GM12872 (cell line): ENCODE data around the gene ULK2.

ENCODE experiments used
- CTCF ChIP-seq: IDR thresholded peaks from 3 replicates; pipeline ENCODE4 v1.5.1; 2011; ENCODE audit warnings: low read depth, mild to moderate bottlenecking, low read length, moderate library complexity; ENCODE audit not compliant: insufficient read depth

Gene ULK2

GRCh38 chr17:19747829-19748806 lies 119.6 kb downstream of the ULK2 start, which contains the start of gene ALDH3A1:
TSS of gene ALDH3A1 (minus strand) at chr17:19748298. CDS start at chr17:19745129, 3,169 bp downstream.
- no peak for TF ChIP-seq CTCF

GRCh38 chr17:19747159-19747719 lies 120.5 kb downstream of the ULK2 start:
- no peak for TF ChIP-seq CTCF

- no peak for TF ChIP-seq CTCF
Observed at GRCh38 chr17:19746517-19746916, 121.2 kb downstream of the ULK2 start.

GRCh38 chr17:19744922-19745757 lies 122.6 kb downstream of the ULK2 start:
- TF ChIP-seq CTCF = peak; percentile 96

GRCh38 chr17:19744492-19744891 lies 123.2 kb downstream of the ULK2 start:
- TF ChIP-seq CTCF = no peak

GRCh38 chr17:19743101-19744100 lies 124.3 kb downstream of the ULK2 start:
- no peak for TF ChIP-seq CTCF
